T-helper 2 cell treated with Interferon-gamma antibody and Interleukin-4, amounts not matched to agents 100 ng/mL and 5 ng/mL, for 36 hours (primary cell): ENCODE data around the gene SLC25A34. TPM values are rescaled to one million over a fixed set of nuclear protein-coding genes. Genes with fewer than 3 reads are reported as not detected.

Experiments used
- intact Hi-C: fragments of 100-400 bp; cut with micrococcal nuclease; formaldehyde crosslinking; loops from one replicate; pipeline ENCODE4 v1.15.1; 2023
- total RNA-seq: library from RNA; stranded (reverse); gene quantifications from 2 replicates; pipeline ENCODE4 v1.2.3, GENCODE V29; 2022

The SLC25A34 gene
- total RNA-seq, result 2.1 and 2.5 TPM in 2 replicates

GRCh38 chr1:15736038-15736891 lies at the start of gene SLC25A34:
Gene SLC25A34 (plus strand): TSS chr1:15736258. CDS start chr1:15736486, 228 bp downstream.
- intact Hi-C loops, result no loop called here

GRCh38 chr1:15687446-15687845 lies 48.6 kb upstream of the SLC25A34 start:
- intact Hi-C loops, result no loop called here

- intact Hi-C loops, result no loop called here
These were observed 45.7 kb upstream of the SLC25A34 start for GRCh38 chr1:15690317-15690716.

GRCh38 chr1:15691434-15692032 lies 44.5 kb upstream of the SLC25A34 start:
- intact Hi-C loops, result no loop called here

- intact Hi-C loops, result no loop called here
These were observed 43.9 kb upstream of the SLC25A34 start for GRCh38 chr1:15692121-15692682.

GRCh38 chr1:15693371-15693770 lies 42.7 kb upstream of the SLC25A34 start:
- intact Hi-C loops, result no loop called here

GRCh38 chr1:15696956-15697521 lies 39.0 kb upstream of the SLC25A34 start:
- intact Hi-C loops, result loop anchor here (5.0 kb wide), 1 partner anchor 170 kb away; the partner anchor contains the start of gene DNAJC16

- intact Hi-C loops, result loop anchor here (5.0 kb wide), 1 partner anchor 171 kb away; the partner anchor contains the start of gene DNAJC16
These were observed 37.9 kb upstream of the SLC25A34 start for GRCh38 chr1:15698201-15698600.

GRCh38 chr1:15699321-15699720 lies 36.7 kb upstream of the SLC25A34 start:
- intact Hi-C loops, result loop anchor here (5.0 kb wide), 1 partner anchor 172 kb away; the partner anchor contains the start of gene DNAJC16

- intact Hi-C loops, result no loop called here
These were observed 35.5 kb upstream of the SLC25A34 start for GRCh38 chr1:15700508-15700907.

GRCh38 chr1:15701784-15702183 lies 34.3 kb upstream of the SLC25A34 start:
- intact Hi-C loops, result no loop called here

GRCh38 chr1:15702722-15703550 lies 33.1 kb upstream of the SLC25A34 start:
- intact Hi-C loops, result no loop called here

GRCh38 chr1:15703562-15703961 lies 32.5 kb upstream of the SLC25A34 start:
- intact Hi-C loops, result no loop called here

- intact Hi-C loops, result no loop called here
These were observed 31.4 kb upstream of the SLC25A34 start for GRCh38 chr1:15704526-15705183.

GRCh38 chr1:15705184-15705566 lies 30.9 kb upstream of the SLC25A34 start:
- intact Hi-C loops, result no loop called here

GRCh38 chr1:15706751-15707150 lies 29.3 kb upstream of the SLC25A34 start:
- intact Hi-C loops, result no loop called here

- intact Hi-C loops, result no loop called here
These were observed 28.7 kb upstream of the SLC25A34 start for GRCh38 chr1:15707239-15707925.

GRCh38 chr1:15708486-15709137 lies 27.4 kb upstream of the SLC25A34 start:
- intact Hi-C loops, result no loop called here

GRCh38 chr1:15709226-15709625 lies 26.8 kb upstream of the SLC25A34 start:
- intact Hi-C loops, result no loop called here
